Measurements from ENCODE around the gene MYO1D. TPM values are rescaled to one million over a fixed set of nuclear protein-coding genes. Genes with fewer than 3 reads are reported as not detected.
A peak's percentile ranks its signal among the peaks of the same experiment; 100 is the strongest.

Gene MYO1D
- total RNA-seq, 2 donors from 2014 or later = 42.9 to 43.7 TPM

- H3K4me3 Mint-ChIP-seq = no peak overlapping the region
- no peak overlapping the region for H3K27ac Mint-ChIP-seq
- H3K27ac ChIP-seq (ENCODE audit: low read depth, low read length) = no peak overlapping the region
- H3K9me3 Mint-ChIP-seq = no peaks in the 10 kb centered on the region
- no peaks in the 10 kb centered on the region for H3K27me3 Mint-ChIP-seq (ENCODE audit: insufficient read depth)
- no peaks in the 10 kb centered on the region for H3K27me3 ChIP-seq (ENCODE audit: control insufficient read depth, insufficient read depth, low read length, poor library complexity, severe bottlenecking)
- no peak overlapping the region for H3K9ac ChIP-seq (ENCODE audit: extremely low read depth, low read length, poor library complexity, severe bottlenecking)
- no peaks in the 10 kb centered on the region for H3K4me1 ChIP-seq (ENCODE audit: control insufficient read depth, insufficient read depth, low read length)
- H3K9me3 ChIP-seq (ENCODE audit: control insufficient read depth, low read length) = no peaks in the 10 kb centered on the region
- peaks cover 4% of the 10 kb centered on the region for H3K4me1 Mint-ChIP-seq
- DNase-seq = no peak
- 16 to 33% methylated on average over 2 of the region's 3 CpGs for WGBS, 2 experiments (ENCODE audit: insufficient coverage in 1 of 2, insufficient read length in 1 of 2)
- no peak overlapping the region for H3K4me3 ChIP-seq (ENCODE audit: low read length)
- H3K36me3 ChIP-seq (ENCODE audit: control insufficient read depth, insufficient read depth, low read length) = no peaks in the 10 kb centered on the region
- H3K36me3 Mint-ChIP-seq (ENCODE audit: low read depth) = no peaks in the 10 kb centered on the region
- peak; percentile 92 for TF ChIP-seq CTCF (conservative IDR thresholded peaks at IDR 0.05)
Observed at GRCh38 chr17:32783602-32784001, 93.3 kb downstream of the MYO1D start.

- H3K36me3 ChIP-seq (ENCODE audit: control insufficient read depth, insufficient read depth, low read length) = no peaks in the 10 kb centered on the region
- no peaks in the 10 kb centered on the region for H3K4me1 ChIP-seq (ENCODE audit: control insufficient read depth, insufficient read depth, low read length)
- 91 to 96% methylated on average over 6 of the region's 6 CpGs for WGBS, 2 experiments (ENCODE audit: insufficient coverage in 1 of 2, insufficient read length in 1 of 2)
- H3K36me3 Mint-ChIP-seq (ENCODE audit: low read depth) = peaks cover 4% of the 10 kb centered on the region
- no peak for DNase-seq
- H3K4me3 Mint-ChIP-seq = no peak overlapping the region
- no peaks in the 10 kb centered on the region for H3K9me3 ChIP-seq (ENCODE audit: control insufficient read depth, low read length)
- H3K27ac Mint-ChIP-seq = no peak overlapping the region
- H3K27ac ChIP-seq (ENCODE audit: low read depth, low read length) = no peak overlapping the region
- H3K9ac ChIP-seq (ENCODE audit: extremely low read depth, low read length, poor library complexity, severe bottlenecking) = no peak overlapping the region
- H3K4me3 ChIP-seq (ENCODE audit: low read length) = no peak overlapping the region
- peak; percentile 41 for TF ChIP-seq CTCF (conservative IDR thresholded peaks at IDR 0.05)
- no peaks in the 10 kb centered on the region for H3K9me3 Mint-ChIP-seq
- peaks cover 4% of the 10 kb centered on the region for H3K4me1 Mint-ChIP-seq
- H3K27me3 Mint-ChIP-seq (ENCODE audit: insufficient read depth) = no peaks in the 10 kb centered on the region
- no peaks in the 10 kb centered on the region for H3K27me3 ChIP-seq (ENCODE audit: control insufficient read depth, insufficient read depth, low read length, poor library complexity, severe bottlenecking)
Observed at GRCh38 chr17:32780721-32781120, 96.2 kb downstream of the MYO1D start.

- H3K4me3 ChIP-seq (ENCODE audit: low read length) = no peak overlapping the region
- H3K9ac ChIP-seq (ENCODE audit: extremely low read depth, low read length, poor library complexity, severe bottlenecking) = no peak overlapping the region
- no peak for TF ChIP-seq CTCF (conservative IDR thresholded peaks at IDR 0.05)
- Mint-ChIP-seq H3K4me3 (no peak overlapping the region), H3K27ac (no peak overlapping the region), H3K4me1 (peaks cover 16% of the 10 kb centered on the region), H3K36me3 (ENCODE audit: low read depth) (peaks cover 13% of the 10 kb centered on the region), H3K27me3 (ENCODE audit: insufficient read depth) (no peaks in the 10 kb centered on the region), H3K9me3 (peaks cover 8% of the 10 kb centered on the region)
- no peak for DNase-seq
- peaks cover 2% of the 10 kb centered on the region for H3K9me3 ChIP-seq (ENCODE audit: control insufficient read depth, low read length)
- H3K4me1 ChIP-seq (ENCODE audit: control insufficient read depth, insufficient read depth, low read length) = peaks cover 5% of the 10 kb centered on the region
- no peaks in the 10 kb centered on the region for H3K36me3 ChIP-seq (ENCODE audit: control insufficient read depth, insufficient read depth, low read length)
- no peak overlapping the region for H3K27ac ChIP-seq (ENCODE audit: low read depth, low read length)
- H3K27me3 ChIP-seq (ENCODE audit: control insufficient read depth, insufficient read depth, low read length, poor library complexity, severe bottlenecking) = no peaks in the 10 kb centered on the region
Observed at GRCh38 chr17:32777922-32778321, 99.0 kb downstream of the MYO1D start.
